ENCODE results near the gene SLC16A4. TPM values are rescaled to one million over a fixed set of nuclear protein-coding genes. Genes with fewer than 3 reads are reported as not detected.

The SLC16A4 gene
- total and polyA plus RNA-seq, 2 of the 8 experiments (the other 6 are each of a cell fraction or from before 2014, with no cell fraction given), result 0.30 to 0.43 TPM

GRCh38 chr1:110335265-110335664 is 55.6 kb downstream of the SLC16A4 start:
- Histone ChIP-seq H3K23me2 (ENCODE audit: low read depth, low read length) (peaks cover 1% of the 10 kb centered on the region; the same call in 1 of the 2 replicates), H2BK15ac (ENCODE audit: low read length) (no peak overlapping the region), H2BK12ac (ENCODE audit: low read depth, low read length) (no peak overlapping the region), H2AK5ac (ENCODE audit: low read depth, low read length) (no peak overlapping the region), H4K20me1 (replicated peaks in 1 of 2; ENCODE audit: control insufficient read depth in 1 of 2, insufficient read depth in 2 of 2, low read length in 2 of 2) (no peaks in the 10 kb centered on the region), H4K8ac (ENCODE audit: extremely low read depth, insufficient read depth, low read length) (no peak overlapping the region), H2BK120ac (replicated peaks; ENCODE audit: low read depth, low read length) (no peak overlapping the region), H4K91ac (replicated peaks; ENCODE audit: insufficient read length, low read length) (no peak overlapping the region), H3K4ac (replicated peaks; ENCODE audit: insufficient read length, low read depth, low read length) (no peak overlapping the region), H3K27ac (ENCODE audit: low read depth, low read length) (no peak overlapping the region), H3K9ac (replicated peaks in 1 of 4; ENCODE audit: extremely low read depth in 1 of 4, low read depth in 3 of 4, low read length in 3 of 4) (no peak overlapping the region), H3K4me1 (replicated peaks in 1 of 4; ENCODE audit: control insufficient read depth in 3 of 4, insufficient read depth in 4 of 4, low read length in 3 of 4) (peaks cover 0 to 2% (median 0%) of the 10 kb centered on the region in 4 experiments; a peak in 1 of 7 replicates), H3K9me3 (ENCODE audit: insufficient read depth in 2 of 2, low read depth in 1 of 2, low read length in 1 of 2) (no peaks in the 10 kb centered on the region; a peak in 1 of 4 replicates), H3K23ac (ENCODE audit: insufficient read length) (no peak overlapping the region), H3K56ac (replicated peaks; ENCODE audit: insufficient read length, low read depth, low read length) (no peak overlapping the region), H3K4me3 (ENCODE audit: extremely low read depth in 1 of 4, insufficient read depth in 2 of 4, low read depth in 3 of 4, low read length in 4 of 4) (no peak overlapping the region), H3K27me3 (replicated peaks in 1 of 4; ENCODE audit: control insufficient read depth in 3 of 4, extremely low read depth in 1 of 4, insufficient read depth in 3 of 4, low read length in 3 of 4) (no peaks in the 10 kb centered on the region), H3K79me2 (ENCODE audit: control insufficient read depth in 1 of 2, insufficient read depth in 2 of 2, low read length in 2 of 2) (peaks cover 3 to 9% of the 10 kb centered on the region in 2 experiments), H2AFZ (ENCODE audit: low read length) (no peak overlapping the region), H3K36me3 (ENCODE audit: control insufficient read depth in 2 of 4, insufficient read depth in 4 of 4, low read length in 3 of 4) (no peaks in the 10 kb centered on the region), H3K4me2 (ENCODE audit: insufficient read depth in 1 of 2, low read depth in 2 of 2, low read length in 2 of 2) (no peak overlapping the region), H4K5ac (ENCODE audit: insufficient read length, low read depth, low read length) (no peak overlapping the region), H2BK5ac (ENCODE audit: low read depth, low read length) (no peak overlapping the region), H3K79me1 (ENCODE audit: low read depth, low read length) (peaks cover 3% of the 10 kb centered on the region), H2BK20ac (ENCODE audit: low read length) (no peak overlapping the region), H3K18ac (ENCODE audit: extremely low read depth, low read length) (no peak overlapping the region), H3K14ac (ENCODE audit: insufficient read length) (no peak overlapping the region)
- ChIA-PET POLR2A (ENCODE audit: partially characterized antibody) (interaction anchor here (1.1 to 6.2 kb wide), 2 partner anchors 13 to 23 kb away, joined by 3 to 47 read pairs; no protein-coding TSS in a partner anchor), CTCF (ENCODE audit: partially characterized antibody) (interaction anchor here (0.6 to 11.4 kb wide), 11 partner anchors 14 to 431 kb away, joined by 3 to 146 read pairs (median 4); partner anchors contain the start of gene KCNC4)
- 88% methylated on average over 1 of the region's 1 CpG; no CpG with 5 or more reads in 1 of the 2 experiments for WGBS, 2 experiments (ENCODE audit: extremely low coverage in 1 of 2, insufficient coverage in 1 of 2, insufficient read length in 1 of 2, insufficient replicate concordance in 2 of 2, low coverage in 1 of 2, low lambda C conversion rate in 2 of 2, missing lambda C conversion rate in 1 of 2)
- FAIRE-seq, result no peak
- no peak for DNase-seq (ENCODE audit: low read depth in 1 of 2, low spot score in 2 of 2)
- TF ChIP-seq SIRT6 (IDR thresholded peaks at IDR 0.05; ENCODE audit: low read length), result no peak
- TF ChIP-seq BCL11A (IDR thresholded peaks at IDR 0.05; ENCODE audit: low read depth in 2 of 2, low read length in 2 of 2), result no peak
- TF ChIP-seq HDAC2 (IDR thresholded peaks at IDR 0.05; ENCODE audit: borderline replicate concordance in 1 of 2, low read depth in 2 of 2, low read length in 2 of 2), result no peak
- TF ChIP-seq CTCF (IDR thresholded peaks at IDR 0.05; ENCODE audit: control extremely low read depth in 1 of 3, insufficient read depth in 1 of 3, low read depth in 1 of 3, low read length in 3 of 3), result no peak
- no peak for TF ChIP-seq FOSL1 (IDR thresholded peaks at IDR 0.05; ENCODE audit: insufficient read depth, low read depth, low read length)
- TF ChIP-seq CREB1 (IDR thresholded peaks at IDR 0.05), result no peak
- no peak for TF ChIP-seq USF2 (IDR thresholded peaks at IDR 0.05; ENCODE audit: low read length)
- TF ChIP-seq CHD2 (IDR thresholded peaks at IDR 0.05; ENCODE audit: low read length), result no peak
- TF ChIP-seq RNF2 (IDR thresholded peaks at IDR 0.05; ENCODE audit: borderline replicate concordance, low read depth, low read length, missing control alignments, poor library complexity, severe bottlenecking), result no peak
- no peak for TF ChIP-seq CHD1 (IDR thresholded peaks at IDR 0.05; ENCODE audit: low read depth, low read length)

Measured in H1 (cell line).